ENCODE data around the gene BDH2. TPM values are rescaled to one million over a fixed set of nuclear protein-coding genes. Genes with fewer than 3 reads are reported as not detected.

Gene BDH2
- total and polyA plus RNA-seq, 2 of the 8 experiments (the other 6 are each of a cell fraction or from before 2014, with no cell fraction given) = 46.0 to 46.2 TPM

DNA sequence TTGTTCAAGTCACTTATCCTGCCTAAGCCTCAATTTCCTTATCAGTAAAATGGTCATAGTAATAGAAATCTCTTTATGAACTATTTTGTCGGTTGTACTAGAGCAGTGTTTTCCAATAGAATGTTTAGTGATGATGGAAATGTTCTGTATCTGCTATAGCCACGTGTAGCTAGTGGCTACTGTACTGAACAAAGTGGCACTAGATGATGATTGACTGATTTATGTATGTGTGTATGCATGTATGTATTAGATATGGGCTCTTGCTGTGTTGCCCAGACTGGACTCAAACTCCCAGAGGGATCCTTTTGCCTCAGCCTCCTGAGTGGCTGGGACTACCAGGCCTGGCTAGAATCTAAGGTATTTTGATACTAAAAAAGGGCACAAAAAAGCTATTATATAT lies 55.5 kb downstream of the BDH2 start (continued):
- TF ChIP-seq, protein P1, sequence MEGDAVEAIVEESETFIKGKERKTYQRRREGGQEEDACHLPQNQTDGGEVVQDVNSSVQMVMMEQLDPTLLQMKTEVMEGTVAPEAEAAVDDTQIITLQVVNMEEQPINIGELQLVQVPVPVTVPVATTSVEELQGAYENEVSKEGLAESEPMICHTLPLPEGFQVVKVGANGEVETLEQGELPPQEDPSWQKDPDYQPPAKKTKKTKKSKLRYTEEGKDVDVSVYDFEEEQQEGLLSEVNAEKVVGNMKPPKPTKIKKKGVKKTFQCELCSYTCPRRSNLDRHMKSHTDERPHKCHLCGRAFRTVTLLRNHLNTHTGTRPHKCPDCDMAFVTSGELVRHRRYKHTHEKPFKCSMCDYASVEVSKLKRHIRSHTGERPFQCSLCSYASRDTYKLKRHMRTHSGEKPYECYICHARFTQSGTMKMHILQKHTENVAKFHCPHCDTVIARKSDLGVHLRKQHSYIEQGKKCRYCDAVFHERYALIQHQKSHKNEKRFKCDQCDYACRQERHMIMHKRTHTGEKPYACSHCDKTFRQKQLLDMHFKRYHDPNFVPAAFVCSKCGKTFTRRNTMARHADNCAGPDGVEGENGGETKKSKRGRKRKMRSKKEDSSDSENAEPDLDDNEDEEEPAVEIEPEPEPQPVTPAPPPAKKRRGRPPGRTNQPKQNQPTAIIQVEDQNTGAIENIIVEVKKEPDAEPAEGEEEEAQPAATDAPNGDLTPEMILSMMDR (IDR thresholded peaks at IDR 0.05; ENCODE audit: control extremely low read depth in 1 of 3, insufficient read depth in 1 of 3, low read depth in 1 of 3, low read length in 3 of 3) = no peak
- TF ChIP-seq KDM1A (IDR thresholded peaks at IDR 0.05; ENCODE audit: borderline replicate concordance, low read length) = no peak
- TF ChIP-seq CHD1 (IDR thresholded peaks at IDR 0.05; ENCODE audit: low read depth, low read length) = no peak
- TF ChIP-seq JUND (IDR thresholded peaks at IDR 0.05; ENCODE audit: low read length) = no peak
- no peak for TF ChIP-seq PHF8 (conservative IDR thresholded peaks at IDR 0.05; ENCODE audit: low read depth, low read length)
- no peak for TF ChIP-seq HDAC2 (IDR thresholded peaks at IDR 0.05; ENCODE audit: borderline replicate concordance in 1 of 2, low read depth in 2 of 2, low read length in 2 of 2)
- no peak for TF ChIP-seq TAF1 (IDR thresholded peaks at IDR 0.05; ENCODE audit: low read depth, low read length)
